Endothelial cell of umbilical vein (primary cell): ENCODE results near the gene PROM1.

ENCODE experiments used
- EZH2 ChIP-seq: IDR thresholded peaks from 2 replicates; pipeline ENCODE4 v1.6.1; 2012; ENCODE audit warnings: borderline replicate concordance, low read depth, mild to moderate bottlenecking, moderate library complexity, low read length, inconsistent platforms; ENCODE audit not compliant: severe bottlenecking
- POLR2A ChIP-seq: IDR thresholded peaks from 2 replicates; pipeline ENCODE4 v1.6.1; 2012; ENCODE audit warnings: low read depth, mild to moderate bottlenecking, control low read depth, low read length
- TF ChIP-seq, protein P1 (sequence below), 2 donors: IDR thresholded peaks; 1 replicate in 1 of 2; 2 replicates in 1 of 2; pipeline ENCODE4 v1.5.1; 2011; ENCODE audit warnings: low read length in 2 of 2, mild to moderate bottlenecking in 2 of 2, moderate library complexity in 2 of 2, control low read depth in 1 of 2, inconsistent platforms in 1 of 2, low read depth in 1 of 2; ENCODE audit not compliant: insufficient read depth in 1 of 2; ENCODE audit errors: extremely low read depth in 1 of 2

DNA sequence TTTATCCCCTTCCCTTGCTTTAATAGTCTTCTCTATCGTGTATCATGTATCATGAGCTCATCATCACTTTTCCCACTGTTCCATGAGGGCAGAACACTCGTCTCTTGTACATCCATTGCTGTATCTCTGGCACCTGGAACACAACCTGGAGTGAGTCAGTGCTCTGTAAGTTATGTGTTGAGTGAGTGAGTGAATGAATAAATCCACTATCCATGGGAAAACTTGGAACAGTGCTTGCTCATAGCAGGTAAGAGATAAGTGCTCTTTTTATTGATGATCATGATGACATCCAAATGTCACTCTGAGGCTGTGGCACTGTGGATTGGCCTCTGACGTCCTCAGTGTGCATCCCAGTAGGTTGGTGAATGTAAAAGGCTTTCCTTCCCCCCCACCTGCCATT is 149.6 kb downstream of the PROM1 start:
- no peak for TF ChIP-seq EZH2
- TF ChIP-seq, protein P1, sequence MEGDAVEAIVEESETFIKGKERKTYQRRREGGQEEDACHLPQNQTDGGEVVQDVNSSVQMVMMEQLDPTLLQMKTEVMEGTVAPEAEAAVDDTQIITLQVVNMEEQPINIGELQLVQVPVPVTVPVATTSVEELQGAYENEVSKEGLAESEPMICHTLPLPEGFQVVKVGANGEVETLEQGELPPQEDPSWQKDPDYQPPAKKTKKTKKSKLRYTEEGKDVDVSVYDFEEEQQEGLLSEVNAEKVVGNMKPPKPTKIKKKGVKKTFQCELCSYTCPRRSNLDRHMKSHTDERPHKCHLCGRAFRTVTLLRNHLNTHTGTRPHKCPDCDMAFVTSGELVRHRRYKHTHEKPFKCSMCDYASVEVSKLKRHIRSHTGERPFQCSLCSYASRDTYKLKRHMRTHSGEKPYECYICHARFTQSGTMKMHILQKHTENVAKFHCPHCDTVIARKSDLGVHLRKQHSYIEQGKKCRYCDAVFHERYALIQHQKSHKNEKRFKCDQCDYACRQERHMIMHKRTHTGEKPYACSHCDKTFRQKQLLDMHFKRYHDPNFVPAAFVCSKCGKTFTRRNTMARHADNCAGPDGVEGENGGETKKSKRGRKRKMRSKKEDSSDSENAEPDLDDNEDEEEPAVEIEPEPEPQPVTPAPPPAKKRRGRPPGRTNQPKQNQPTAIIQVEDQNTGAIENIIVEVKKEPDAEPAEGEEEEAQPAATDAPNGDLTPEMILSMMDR (IDR thresholded peaks at IDR 0.05; ENCODE audit: extremely low read depth in 1 of 2, insufficient read depth in 1 of 2, low read depth in 1 of 2, low read length in 2 of 2): no peak
- TF ChIP-seq POLR2A: no peak
